K562 (cell line): ENCODE data around the gene MXI1. TPM values are rescaled to one million over a fixed set of nuclear protein-coding genes. Genes with fewer than 3 reads are reported as not detected.

Experiments used
- ATF7 ChIP-seq: fragments of 450-650 bp; IDR thresholded peaks from 2 replicates; pipeline ENCODE4 v1.7.1; 2014; ENCODE audit warnings: mild to moderate bottlenecking, moderate library complexity
- BCOR ChIP-seq: fragments of 450-650 bp; IDR thresholded peaks from 2 replicates; pipeline ENCODE4 v1.6.1; 2016
- BRD4 ChIP-seq: fragments of 200-600 bp; sonication (generic); IDR thresholded peaks from 2 replicates; pipeline ENCODE4 v1.6.1; 2017; ENCODE audit warnings: inconsistent platforms
- EP400 ChIP-seq: fragments of 450-650 bp; IDR thresholded peaks from 2 replicates; pipeline ENCODE4 v1.6.1; 2017; ENCODE audit warnings: antibody characterized with exemption, mild to moderate bottlenecking, moderate library complexity
- FOXK2 ChIP-seq, 2 experiments: fragments of 450-650 bp; IDR thresholded peaks in 1 of 2; conservative IDR thresholded peaks in 1 of 2; 2 replicates each; pipeline ENCODE4 v1.6.1; 2016; ENCODE audit warnings: low read depth in 2 of 2, mild to moderate bottlenecking in 1 of 2
- HCFC1 ChIP-seq: IDR thresholded peaks from 2 replicates; pipeline ENCODE4 v1.6.1; 2012; ENCODE audit warnings: low read depth, low read length, improper control_type of control experiment
- HDAC2 ChIP-seq: fragments of 450-650 bp; IDR thresholded peaks from 2 replicates; pipeline ENCODE4 v1.6.1; 2016; ENCODE audit warnings: mild to moderate bottlenecking
- HDAC6 ChIP-seq: IDR thresholded peaks from 2 replicates; pipeline ENCODE4 v1.6.1; 2012; ENCODE audit warnings: low read depth, mild to moderate bottlenecking, control low read depth, inconsistent platforms, low read length, moderate library complexity
- JUND ChIP-seq, 2 experiments: IDR thresholded peaks; 2 replicates in 1 of 2; 3 replicates in 1 of 2; pipeline ENCODE4 v1.6.1; 2011; ENCODE audit warnings: borderline replicate concordance in 2 of 2, low read depth in 2 of 2, low read length in 2 of 2, improper control_type of control experiment in 1 of 2, missing biosample characterization in 1 of 2, missing genetic modification characterization in 1 of 2, missing genetic modification reagents in 1 of 2
- KDM5B ChIP-seq: fragments of 200-600 bp; sonication (generic); IDR thresholded peaks from 2 replicates; pipeline ENCODE4 v1.6.1; 2012; ENCODE audit warnings: low read depth, mild to moderate bottlenecking, moderate library complexity, low read length, control low read depth, inconsistent platforms; ENCODE audit not compliant: insufficient replicate concordance
- NCOR1 ChIP-seq: fragments of 450-650 bp; IDR thresholded peaks from 2 replicates; pipeline ENCODE4 v1.6.1; 2016; ENCODE audit warnings: mild to moderate bottlenecking, moderate library complexity
- PHF8 ChIP-seq: fragments of 200-600 bp; sonication (generic); IDR thresholded peaks from 2 replicates; pipeline ENCODE4 v1.6.1; 2012; ENCODE audit warnings: mixed run types, mild to moderate bottlenecking, inconsistent platforms, low read length, moderate library complexity, borderline replicate concordance
- PML ChIP-seq: IDR thresholded peaks from 2 replicates; pipeline ENCODE4 v1.6.1; 2012; ENCODE audit warnings: low read length, inconsistent platforms
- RBFOX2 ChIP-seq: fragments of 200-400 bp; formaldehyde crosslinking; IDR thresholded peaks from 2 replicates; pipeline ENCODE4 v1.6.1; 2017; ENCODE audit warnings: low read depth, mild to moderate bottlenecking, low read length, moderate library complexity
- RNF2 ChIP-seq: sonication (generic); IDR thresholded peaks from 2 replicates; pipeline ENCODE4 v1.6.1; 2016
- SMAD4 ChIP-seq: fragments of 250-450 bp; sonication (Bioruptor Pico); conservative IDR thresholded peaks from 2 replicates; pipeline ENCODE4 v1.8.0; 2021; ENCODE audit warnings: inconsistent platforms, mild to moderate bottlenecking, moderate library complexity
- TOE1 ChIP-seq, 2 experiments: fragments of 450-650 bp in 1 of 2; sonication (generic) in 1 of 2; formaldehyde crosslinking in 1 of 2; IDR thresholded peaks; 2 replicates each; pipeline versions ENCODE4 v1.7.1 to v1.8.0; 2016 to 2022; ENCODE audit warnings: borderline replicate concordance in 2 of 2, mild to moderate bottlenecking in 2 of 2, antibody characterized with exemption in 1 of 2, inconsistent platforms in 1 of 2, low read depth in 1 of 2, missing genetic modification reagents in 1 of 2, moderate library complexity in 1 of 2
- TRIM28 ChIP-seq: fragments of 450-650 bp; IDR thresholded peaks from 2 replicates; pipeline ENCODE4 v1.6.1; 2017
- YY1 ChIP-seq, 3 experiments: IDR thresholded peaks; 2 replicates each; pipeline ENCODE4 v1.6.1; 2011; ENCODE audit warnings: low read length in 2 of 3, mild to moderate bottlenecking in 2 of 3, moderate library complexity in 2 of 3, borderline replicate concordance in 1 of 3, control low read depth in 1 of 3, low read depth in 1 of 3; ENCODE audit not compliant: insufficient read depth in 3 of 3, insufficient replicate concordance in 2 of 3, control insufficient read depth in 1 of 3, insufficient read length in 1 of 3; ENCODE audit errors: extremely low read depth in 1 of 3
- polyA plus RNA-seq, 8 experiments: library from polyadenylated mRNA; depleted of rRNA in 4 of 8; stranded (reverse) in 5 of 8; unstranded in 3 of 8; fragments of >200 nt; fragmentation: Nextera tagmentation in 2 of 8; fragmentation: Illumina TruSeq in 1 of 8; extraction: Ambion mirVana in 2 of 8; extraction: Trizol in 1 of 8; gene quantifications; 2 replicates each; pipeline versions ENCODE4 v1.2.1 to v1.2.3, GENCODE V29; 2011 to 2014; ENCODE audit warnings: inconsistent platforms in 1 of 8, missing spikeins in 1 of 8
- total RNA-seq, 7 experiments: library from RNA; depleted of rRNA in 6 of 7; stranded (reverse); fragments of >200 nt in 6 of 7; fragmentation: Illumina TruSeq in 2 of 7; extraction: Trizol in 2 of 7; gene quantifications; 2 replicates each; pipeline versions ENCODE4 v1.2.1 to v1.2.3, GENCODE V29; 2011 to 2021; ENCODE audit warnings: low replicate concordance in 1 of 7
- TF ChIP-seq, protein P1 (sequence below): fragments of 250-450 bp; sonication (Bioruptor Pico); IDR thresholded peaks from 2 replicates; pipeline ENCODE4 v1.5.0; 2022; ENCODE audit warnings: mild to moderate bottlenecking
- TF ChIP-seq, protein P2 (sequence below): fragments of 450-650 bp; IDR thresholded peaks from 2 replicates; pipeline ENCODE4 v1.6.1; 2018; ENCODE audit not compliant: partially characterized antibody

The MXI1 gene
- total and polyA plus RNA-seq, 9 of the 15 experiments (the other 6 are each of a cell fraction or from before 2014, with no cell fraction given): 9.1 to 23.7 (median 14.8) TPM

DNA sequence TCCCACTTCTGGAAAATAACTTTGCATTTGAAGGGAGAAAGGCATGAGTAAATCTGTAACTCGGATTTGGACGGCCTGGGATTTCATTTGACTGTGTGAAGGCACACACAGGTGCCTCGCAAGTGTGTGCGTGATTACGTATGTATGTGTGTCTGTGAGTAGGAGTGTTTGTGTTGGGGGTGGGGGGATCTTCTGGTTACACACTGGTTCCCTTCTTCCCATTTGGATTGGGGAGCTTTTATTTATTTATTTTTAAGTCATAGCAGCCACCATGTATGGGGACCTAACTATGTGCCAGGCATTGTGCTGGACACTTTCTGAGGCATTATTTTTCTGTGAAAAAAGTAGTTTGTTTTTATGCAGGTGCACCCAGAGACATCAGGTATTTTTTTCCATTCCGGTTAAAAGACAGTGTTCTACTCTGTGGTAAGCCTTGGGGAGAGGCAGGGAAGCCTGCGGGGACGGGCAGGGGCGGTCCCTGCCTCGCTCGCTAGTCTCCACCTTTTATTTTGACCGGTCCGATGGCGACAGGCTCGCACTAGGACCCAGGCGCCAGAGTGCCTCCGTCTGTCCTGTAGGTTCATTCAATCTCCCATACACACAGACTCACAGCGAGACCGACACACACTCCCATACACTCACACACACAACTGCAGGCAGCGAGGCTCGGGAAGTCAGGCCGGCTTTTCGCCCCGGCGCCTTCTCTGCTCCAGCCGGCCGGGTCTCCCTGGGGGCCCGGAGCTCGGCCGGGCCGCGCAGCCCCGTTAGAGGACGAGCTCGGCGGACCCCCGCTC, at the start of gene MXI1 (continued):
- TF ChIP-seq ATF7 (peak; percentile 34; the same call in 1 of the 2 replicates), KDM5B (peak; percentile 41), RNF2 (peak; percentile 55; the same call in 1 of the 2 replicates), SMAD4 (CRISPR knock-in tag) (peak; percentile 53; the same call in 1 of the 2 replicates), PHF8 (peak; percentile 30; the same call in 1 of the 2 replicates), YY1 (IDR thresholded peaks at IDR 0.05; ENCODE audit: borderline replicate concordance in 1 of 3, control insufficient read depth in 1 of 3, extremely low read depth in 1 of 3, insufficient read depth in 3 of 3, insufficient read length in 1 of 3, insufficient replicate concordance in 2 of 3, low read depth in 1 of 3, low read length in 2 of 3) (peak in 2 of 3 experiments; percentile 59 to 69), HDAC6 (no peak), HDAC2 (peak; percentile 22; the same call in 1 of the 2 replicates), PML (peak; percentile 26; the same call in 1 of the 2 replicates), EP400 (peak; percentile 37; the same call in 1 of the 2 replicates), BRD4 (no peak), JUND (IDR thresholded peaks at IDR 0.05; ENCODE audit: borderline replicate concordance, low read depth, low read length) (no peak), JUND (tag; IDR thresholded peaks at IDR 0.05; ENCODE audit: borderline replicate concordance, low read depth, low read length) (peak; percentile 21; the same call in 1 of the 3 replicates), HCFC1 (no peak), TRIM28 (no peak), RBFOX2 (peak; percentile 76), NCOR1 (0 out of 2 replicates have a peak, but pooled peaks have one; percentile 11), FOXK2 (conservative IDR thresholded peaks at IDR 0.05 in 1 of 2, IDR thresholded peaks at IDR 0.05 in 1 of 2; ENCODE audit: low read depth in 2 of 2) (0 out of 4 replicates have a peak, but pooled peaks of 1 of the 2 experiments have one; percentile 15), TOE1 (IDR thresholded peaks at IDR 0.05; ENCODE audit: borderline replicate concordance) (peak; percentile 87), TOE1 (CRISPR knock-in tag; IDR thresholded peaks at IDR 0.05; ENCODE audit: borderline replicate concordance, low read depth) (no peak), BCOR (peak; percentile 59; the same call in 1 of the 2 replicates)
- TF ChIP-seq, protein P1, sequence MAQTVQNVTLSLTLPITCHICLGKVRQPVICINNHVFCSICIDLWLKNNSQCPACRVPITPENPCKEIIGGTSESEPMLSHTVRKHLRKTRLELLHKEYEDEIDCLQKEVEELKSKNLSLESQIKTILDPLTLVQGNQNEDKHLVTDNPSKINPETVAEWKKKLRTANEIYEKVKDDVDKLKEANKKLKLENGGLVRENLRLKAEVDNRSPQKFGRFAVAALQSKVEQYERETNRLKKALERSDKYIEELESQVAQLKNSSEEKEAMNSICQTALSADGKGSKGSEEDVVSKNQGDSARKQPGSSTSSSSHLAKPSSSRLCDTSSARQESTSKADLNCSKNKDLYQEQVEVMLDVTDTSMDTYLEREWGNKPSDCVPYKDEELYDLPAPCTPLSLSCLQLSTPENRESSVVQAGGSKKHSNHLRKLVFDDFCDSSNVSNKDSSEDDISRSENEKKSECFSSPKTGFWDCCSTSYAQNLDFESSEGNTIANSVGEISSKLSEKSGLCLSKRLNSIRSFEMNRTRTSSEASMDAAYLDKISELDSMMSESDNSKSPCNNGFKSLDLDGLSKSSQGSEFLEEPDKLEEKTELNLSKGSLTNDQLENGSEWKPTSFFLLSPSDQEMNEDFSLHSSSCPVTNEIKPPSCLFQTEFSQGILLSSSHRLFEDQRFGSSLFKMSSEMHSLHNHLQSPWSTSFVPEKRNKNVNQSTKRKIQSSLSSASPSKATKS: no peak
- TF ChIP-seq, protein P2, sequence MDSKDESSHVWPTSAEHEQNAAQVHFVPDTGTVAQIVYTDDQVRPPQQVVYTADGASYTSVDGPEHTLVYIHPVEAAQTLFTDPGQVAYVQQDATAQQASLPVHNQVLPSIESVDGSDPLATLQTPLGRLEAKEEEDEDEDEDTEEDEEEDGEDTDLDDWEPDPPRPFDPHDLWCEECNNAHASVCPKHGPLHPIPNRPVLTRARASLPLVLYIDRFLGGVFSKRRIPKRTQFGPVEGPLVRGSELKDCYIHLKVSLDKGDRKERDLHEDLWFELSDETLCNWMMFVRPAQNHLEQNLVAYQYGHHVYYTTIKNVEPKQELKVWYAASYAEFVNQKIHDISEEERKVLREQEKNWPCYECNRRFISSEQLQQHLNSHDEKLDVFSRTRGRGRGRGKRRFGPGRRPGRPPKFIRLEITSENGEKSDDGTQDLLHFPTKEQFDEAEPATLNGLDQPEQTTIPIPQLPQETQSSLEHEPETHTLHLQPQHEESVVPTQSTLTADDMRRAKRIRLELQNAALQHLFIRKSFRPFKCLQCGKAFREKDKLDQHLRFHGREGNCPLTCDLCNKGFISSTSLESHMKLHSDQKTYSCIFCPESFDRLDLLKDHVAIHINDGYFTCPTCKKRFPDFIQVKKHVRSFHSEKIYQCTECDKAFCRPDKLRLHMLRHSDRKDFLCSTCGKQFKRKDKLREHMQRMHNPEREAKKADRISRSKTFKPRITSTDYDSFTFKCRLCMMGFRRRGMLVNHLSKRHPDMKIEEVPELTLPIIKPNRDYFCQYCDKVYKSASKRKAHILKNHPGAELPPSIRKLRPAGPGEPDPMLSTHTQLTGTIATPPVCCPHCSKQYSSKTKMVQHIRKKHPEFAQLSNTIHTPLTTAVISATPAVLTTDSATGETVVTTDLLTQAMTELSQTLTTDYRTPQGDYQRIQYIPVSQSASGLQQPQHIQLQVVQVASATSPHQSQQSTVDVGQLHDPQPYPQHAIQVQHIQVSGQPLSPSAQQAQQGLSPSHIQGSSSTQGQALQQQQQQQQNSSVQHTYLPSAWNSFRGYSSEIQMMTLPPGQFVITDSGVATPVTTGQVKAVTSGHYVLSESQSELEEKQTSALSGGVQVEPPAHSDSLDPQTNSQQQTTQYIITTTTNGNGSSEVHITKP: peak; percentile 62
